GM12878 (cell line): Measurements from ENCODE around the gene RRBP1. TPM values are rescaled to one million over a fixed set of nuclear protein-coding genes. Genes with fewer than 3 reads are reported as not detected.

ENCODE experiments used
- ATAC-seq: fragments of 200-7000 bp; cut with Tn5 transposase; 3 replicates; pipeline ENCODE4 v1.9.1; 2020; ENCODE audit warnings: mild to moderate bottlenecking, moderate library complexity
- BruUV-seq: library from RNA; stranded (reverse); fragments of 400-500 nt; replicated peaks from 2 replicates; lab custom pipeline; 2021; lab: Mats Ljungman, UMichigan
- CTCF ChIA-PET: fragments of 300-600 bp; sonication (Branson Sonifier 250); formaldehyde crosslinking; extraction: SDS; loops from one replicate; lab custom pipeline; 2021; ENCODE audit warnings: inconsistent platforms; lab: Yijun Ruan, JAX
- POLR2A ChIA-PET: fragments of 350-600 bp; formaldehyde crosslinking; extraction: SDS; loops from one replicate; lab custom pipeline; 2021; ENCODE audit warnings: inconsistent platforms; lab: Charles Lee
- RAD21 ChIA-PET: fragments of 300-600 bp; sonication (Branson Sonifier 250); formaldehyde crosslinking; loops from one replicate; lab custom pipeline; 2023; ENCODE audit warnings: antibody characterized with exemption; ENCODE audit not compliant: unreplicated experiment; lab: Charles Lee
- SMC1A ChIA-PET: fragments of 300-600 bp; sonication (Branson Sonifier 250); formaldehyde crosslinking; loops from one replicate; lab custom pipeline; 2023; ENCODE audit not compliant: unreplicated experiment, uncharacterized antibody; lab: Charles Lee
- DNase-seq: peaks from one replicate; pipeline ENCODE4 v3.0.0-alpha.2; 2011; ENCODE audit warnings: low read depth, low spot score
- FAIRE-seq: peaks from 3 replicates; lab custom pipeline; 2011; peaks lifted over from hg19 to GRCh38; lab: Jason Lieb, UNC
- H2AFZ ChIP-seq: 2 replicates; pipeline ENCODE4 v1.6.0; 2011; ENCODE audit warnings: low read depth, low read length, control low read depth; ENCODE audit not compliant: control insufficient read depth
- H3K27ac ChIP-seq: 2 replicates; pipeline ENCODE4 v1.5.1; 2011; ENCODE audit warnings: control low read depth; ENCODE audit not compliant: control insufficient read depth, insufficient read depth
- H3K27me3 ChIP-seq, 2 experiments: replicated peaks in 1 of 2; 2 replicates each; pipeline versions ENCODE4 v1.6.0 to v1.6.1; 2011; ENCODE audit warnings: low read length in 1 of 2; ENCODE audit not compliant: control insufficient read depth in 2 of 2, insufficient read depth in 2 of 2
- H3K36me3 ChIP-seq, 2 experiments: 2 replicates each; pipeline ENCODE4 v1.5.1; 2011; ENCODE audit warnings: low read length in 1 of 2; ENCODE audit not compliant: control insufficient read depth in 2 of 2, insufficient read depth in 2 of 2
- H3K4me1 ChIP-seq: 2 replicates; pipeline ENCODE4 v1.6.1; 2011; ENCODE audit warnings: mild to moderate bottlenecking, low read length, moderate library complexity, mixed read lengths; ENCODE audit not compliant: control insufficient read depth, insufficient read depth
- H3K4me2 ChIP-seq: 2 replicates; pipeline ENCODE4 v1.6.0; 2011; ENCODE audit warnings: control low read depth; ENCODE audit not compliant: control insufficient read depth, insufficient read depth
- H3K4me3 ChIP-seq: fragments of 200-600 bp; sonication (generic); 2 replicates; pipeline ENCODE4 v1.5.1; 2016
- H3K79me2 ChIP-seq: 2 replicates; pipeline ENCODE4 v1.6.0; 2011; ENCODE audit warnings: low read length; ENCODE audit not compliant: control insufficient read depth, insufficient read depth
- H3K9ac ChIP-seq: 2 replicates; pipeline ENCODE4 v1.8.0; 2011; ENCODE audit warnings: low read length, control low read depth, mixed read lengths; ENCODE audit not compliant: control insufficient read depth, insufficient read depth
- H3K9me3 ChIP-seq: replicated peaks from 3 replicates; pipeline ENCODE4 v1.5.1; 2011; ENCODE audit warnings: mild to moderate bottlenecking, low read length; ENCODE audit not compliant: control insufficient read depth, insufficient read depth
- H4K20me1 ChIP-seq: 2 replicates; pipeline ENCODE4 v1.6.0; 2011; ENCODE audit not compliant: control insufficient read depth, insufficient read depth
- ESRRA ChIP-seq: IDR thresholded peaks from 2 replicates; pipeline ENCODE4 v1.6.1; 2012; ENCODE audit warnings: mild to moderate bottlenecking, low read length, improper control_type of control experiment
- POLR2A ChIP-seq: IDR thresholded peaks from 2 replicates; pipeline ENCODE4 v1.6.1; 2011; ENCODE audit warnings: low read depth, mild to moderate bottlenecking, low read length
- whole genome bisulfite sequencing: methylation state at CpG from one replicate; pipeline ENCODE4 v1.1.6; 2016; ENCODE audit warnings: low lambda C conversion rate; ENCODE audit not compliant: insufficient replicate concordance, insufficient coverage; ENCODE audit errors: missing lambda C conversion rate; 5-methylcytosine and 5-hydroxymethylcytosine counted together
- in situ Hi-C: fragments of 300-500 bp; cut with MboI; formaldehyde crosslinking; loops from 9 replicates; pipeline ENCODE4 v1.14.3; 2018; ENCODE audit warnings: mixed read lengths
- intact Hi-C: fragments of 100-400 bp; cut with micrococcal nuclease; formaldehyde crosslinking; loops from one replicate; pipeline ENCODE4 v1.14.2; 2022; ENCODE audit not compliant: unreplicated experiment
- polyA plus RNA-seq, 11 experiments: library from polyadenylated mRNA; depleted of rRNA in 4 of 11; unstranded in 6 of 11; stranded (reverse) in 5 of 11; fragments of >200 nt; fragmentation: Nextera tagmentation in 4 of 11; fragmentation: Illumina TruSeq in 1 of 11; extraction: Ambion mirVana in 4 of 11; extraction: Trizol in 1 of 11; gene quantifications; 1 replicate in 1 of 11; 2 replicates in 10 of 11; pipeline versions ENCODE4 v1.2.1 to v1.2.3, GENCODE V29; 2011 to 2016; ENCODE audit warnings: inconsistent platforms in 2 of 11, missing spikeins in 2 of 11, low read depth in 1 of 11
- total RNA-seq, 4 experiments: library from RNA; depleted of rRNA in 3 of 4; stranded (reverse); fragments of >200 nt in 3 of 4; fragmentation: Illumina TruSeq in 1 of 4; extraction: Trizol in 1 of 4; gene quantifications; 2 replicates each; pipeline versions ENCODE4 v1.2.1 to v1.2.3, GENCODE V29; 2013 to 2021
- TF ChIP-seq, protein P1 (sequence below): fragments of 150-350 bp; IDR thresholded peaks from 2 replicates; pipeline ENCODE4 v1.6.1; 2016; ENCODE audit warnings: low read depth, low read length

The RRBP1 gene
- total and polyA plus RNA-seq, 10 of the 15 experiments (the other 5 are each of a cell fraction or from before 2014, with no cell fraction given), result 1.2 to 57.4 (median 24.6) TPM

DNA sequence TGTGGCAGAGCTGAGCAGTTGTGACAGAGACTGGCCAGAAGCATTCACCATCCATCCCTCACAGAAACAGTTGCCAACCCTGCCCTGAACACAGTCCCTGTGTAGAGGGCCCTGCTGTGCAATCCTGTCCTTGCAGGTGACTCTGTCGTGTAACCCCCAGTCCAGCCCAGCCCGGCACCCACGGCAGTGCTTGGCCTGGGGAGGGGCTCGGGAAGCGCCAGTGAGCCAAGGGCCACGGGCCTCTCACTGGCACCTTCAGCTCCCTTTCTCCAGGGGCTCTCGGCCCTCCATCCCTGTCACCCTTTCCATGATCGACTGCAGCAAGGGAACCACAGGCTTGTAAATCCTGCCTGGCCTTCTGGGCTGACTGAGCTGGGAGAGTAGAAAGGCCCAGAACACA is 53.0 kb downstream of the RRBP1 start (continued):
- TF ChIP-seq, protein P1, sequence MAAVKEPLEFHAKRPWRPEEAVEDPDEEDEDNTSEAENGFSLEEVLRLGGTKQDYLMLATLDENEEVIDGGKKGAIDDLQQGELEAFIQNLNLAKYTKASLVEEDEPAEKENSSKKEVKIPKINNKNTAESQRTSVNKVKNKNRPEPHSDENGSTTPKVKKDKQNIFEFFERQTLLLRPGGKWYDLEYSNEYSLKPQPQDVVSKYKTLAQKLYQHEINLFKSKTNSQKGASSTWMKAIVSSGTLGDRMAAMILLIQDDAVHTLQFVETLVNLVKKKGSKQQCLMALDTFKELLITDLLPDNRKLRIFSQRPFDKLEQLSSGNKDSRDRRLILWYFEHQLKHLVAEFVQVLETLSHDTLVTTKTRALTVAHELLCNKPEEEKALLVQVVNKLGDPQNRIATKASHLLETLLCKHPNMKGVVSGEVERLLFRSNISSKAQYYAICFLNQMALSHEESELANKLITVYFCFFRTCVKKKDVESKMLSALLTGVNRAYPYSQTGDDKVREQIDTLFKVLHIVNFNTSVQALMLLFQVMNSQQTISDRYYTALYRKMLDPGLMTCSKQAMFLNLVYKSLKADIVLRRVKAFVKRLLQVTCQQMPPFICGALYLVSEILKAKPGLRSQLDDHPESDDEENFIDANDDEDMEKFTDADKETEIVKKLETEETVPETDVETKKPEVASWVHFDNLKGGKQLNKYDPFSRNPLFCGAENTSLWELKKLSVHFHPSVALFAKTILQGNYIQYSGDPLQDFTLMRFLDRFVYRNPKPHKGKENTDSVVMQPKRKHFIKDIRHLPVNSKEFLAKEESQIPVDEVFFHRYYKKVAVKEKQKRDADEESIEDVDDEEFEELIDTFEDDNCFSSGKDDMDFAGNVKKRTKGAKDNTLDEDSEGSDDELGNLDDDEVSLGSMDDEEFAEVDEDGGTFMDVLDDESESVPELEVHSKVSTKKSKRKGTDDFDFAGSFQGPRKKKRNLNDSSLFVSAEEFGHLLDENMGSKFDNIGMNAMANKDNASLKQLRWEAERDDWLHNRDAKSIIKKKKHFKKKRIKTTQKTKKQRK, result no peak
- TF ChIP-seq, all 136 proteins: peak for 0

DNA sequence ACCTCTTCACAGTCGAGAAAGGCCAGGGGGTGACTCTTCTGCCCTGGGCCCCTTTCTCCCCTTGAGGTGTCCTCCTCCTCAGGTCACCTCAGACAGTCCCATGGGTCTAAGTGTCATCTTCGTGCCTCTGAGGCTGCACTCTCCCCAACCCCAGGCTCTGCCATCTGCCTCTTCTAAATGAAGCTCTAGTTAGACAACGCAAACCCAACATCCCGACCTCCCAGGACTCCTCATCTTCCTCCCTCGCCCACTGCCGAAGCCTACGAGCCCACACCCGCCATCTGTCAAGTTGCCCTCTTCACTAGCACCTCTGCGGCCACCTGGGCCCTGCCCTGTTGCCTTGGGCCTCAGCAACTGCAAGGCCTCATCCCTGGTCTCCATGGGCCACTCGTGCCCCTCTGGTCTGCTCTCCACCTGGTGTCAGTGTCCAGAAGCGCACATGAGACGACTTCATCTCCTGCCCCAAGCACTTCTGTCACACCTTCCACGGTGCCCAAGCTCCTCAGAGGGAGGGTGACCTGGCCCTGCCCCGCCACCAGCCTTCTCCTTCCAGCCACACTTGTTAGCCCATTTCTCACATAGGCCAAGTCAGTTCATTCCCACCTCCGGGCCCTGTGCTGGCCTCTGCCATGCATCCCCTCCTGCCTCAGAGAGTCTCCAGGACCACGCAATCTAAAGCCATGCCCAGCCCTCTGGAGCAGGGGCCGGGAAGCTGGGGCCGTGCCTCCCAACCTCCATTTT is 53.8 kb downstream of the RRBP1 start:
- no peak for DNase-seq
- SMC1A ChIA-PET, result no interaction called here
- Histone ChIP-seq H3K79me2 (no peaks in the 10 kb centered on the region), H3K4me2 (no peak overlapping the region), H2AFZ (no peak overlapping the region), H3K9ac (no peak overlapping the region), H3K4me1 (no peaks in the 10 kb centered on the region), H3K27ac (no peak overlapping the region), H3K36me3 (peaks cover 14 to 18% of the 10 kb centered on the region in 2 experiments), H3K4me3 (no peak overlapping the region), H4K20me1 (no peaks in the 10 kb centered on the region), H3K27me3 (no peaks in the 10 kb centered on the region), H3K9me3 (no peaks in the 10 kb centered on the region)
- no peak for FAIRE-seq
- RAD21 ChIA-PET, result no interaction called here
- TF ChIP-seq POLR2A, result 0 out of 2 replicates have a peak, but pooled peaks have one; percentile 25
- no peak for TF ChIP-seq ESRRA
- POLR2A ChIA-PET, result no interaction called here
- CTCF ChIA-PET, result no interaction called here
- intact Hi-C loops (no loop called here), in situ Hi-C loops (no loop called here)
- BruUV-seq, result no TSS peak
- 97% methylated on average over 17 of the region's 18 CpGs for WGBS
- ATAC-seq, result no peak
